Gastroesophageal sphincter (tissue), 4 donors: ENCODE results near the gene DNAH8. TPM values are rescaled to one million over a fixed set of nuclear protein-coding genes. Genes with fewer than 3 reads are reported as not detected.

Experiments
- ATAC-seq: fragments of 150-250 bp; one replicate; pipeline ENCODE4 v1.9.1; 2016; ENCODE audit warnings: mild to moderate bottlenecking, moderate library complexity
- H3K27ac ChIP-seq, 4 donors: fragments of 200-600 bp; sonication (generic) in 3 of 4; 1 replicate in 3 of 4; 2 replicates in 1 of 4; pipeline ENCODE4 v1.5.1; 2016 to 2019
- H3K27me3 ChIP-seq: fragments of 200-600 bp; sonication (generic); one replicate; pipeline ENCODE4 v1.5.1; 2019
- H3K36me3 ChIP-seq, 2 donors: fragments of 200-600 bp; sonication (generic); one replicate each; pipeline ENCODE4 v1.5.1; 2019; ENCODE audit warnings: control low read depth in 1 of 2
- H3K4me1 ChIP-seq, 3 donors: fragments of 200-600 bp; sonication (generic); 1 replicate in 2 of 3; 2 replicates in 1 of 3; pipeline ENCODE4 v1.5.1; 2016 to 2019; ENCODE audit warnings: control low read depth in 2 of 3
- H3K4me3 ChIP-seq, 2 donors: fragments of 200-600 bp; sonication (generic); one replicate each; pipeline ENCODE4 v1.5.1; 2019; ENCODE audit warnings: mild to moderate bottlenecking in 1 of 2, moderate library complexity in 1 of 2
- H3K9me3 ChIP-seq, 3 donors: fragments of 200-600 bp; sonication (generic); one replicate each; pipeline ENCODE4 v1.5.1; 2017 to 2019; ENCODE audit warnings: control low read depth in 2 of 3
- CTCF ChIP-seq, 4 experiments: fragments of 200-600 bp in 2 of 4; fragments of 450-650 bp in 2 of 4; sonication (generic) in 1 of 4; IDR thresholded peaks; one replicate each; pipeline ENCODE4 v1.5.1; 2017 to 2019; ENCODE audit warnings: antibody characterized with exemption in 4 of 4, mild to moderate bottlenecking in 2 of 4, moderate library complexity in 2 of 4
- EP300 ChIP-seq: sonication (generic); formaldehyde crosslinking; IDR thresholded peaks from one replicate; pipeline ENCODE4 v1.6.1; 2017; ENCODE audit warnings: antibody characterized with exemption, mild to moderate bottlenecking
- POLR2A ChIP-seq, 2 donors: fragments of 450-650 bp; IDR thresholded peaks; one replicate each; pipeline ENCODE4 v1.6.1; 2017; ENCODE audit warnings: antibody characterized with exemption in 2 of 2, mild to moderate bottlenecking in 2 of 2, moderate library complexity in 1 of 2
- POLR2AphosphoS5 ChIP-seq: sonication (generic); formaldehyde crosslinking; IDR thresholded peaks from one replicate; pipeline ENCODE4 v1.6.1; 2017; ENCODE audit warnings: antibody characterized with exemption
- WGBS, 2 donors: methylation state at CpG; one replicate each; pipeline ENCODE4 v1.1.5; 2018; ENCODE audit warnings: low coverage in 1 of 2; 5-methylcytosine and 5-hydroxymethylcytosine counted together
- total RNA-seq, 4 donors: library from RNA; depleted of rRNA; stranded (reverse); fragments of >200 nt; gene quantifications; one replicate each; pipeline ENCODE4 v1.1.0, GENCODE V29; 2016

The DNAH8 gene
- total RNA-seq, 4 donors from 2014 or later = not detected

- no peaks in the 10 kb centered on the region for H3K9me3 ChIP-seq
- H3K4me1 ChIP-seq = peaks cover 0 to 10% (median 5%) of the 10 kb centered on the region in 3 donors
- WGBS, 2 donors = 83 to 86% methylated on average over 1 to 5 of the region's 5 CpGs
- H3K27ac ChIP-seq = no peak overlapping the region
- H3K4me3 ChIP-seq = no peak overlapping the region
- H3K36me3 ChIP-seq = no peaks in the 10 kb centered on the region
- TF ChIP-seq CTCF (IDR thresholded peaks at IDR 0.05) (no peak), EP300 (no peak), POLR2A (IDR thresholded peaks at IDR 0.05) (no peak), POLR2AphosphoS5 (no peak)
- no peak for ATAC-seq
- peaks cover 77% of the 10 kb centered on the region for H3K27me3 ChIP-seq
Observed at GRCh38 chr6:39050453-39051112, 335.5 kb downstream of the DNAH8 start.

- H3K4me1 ChIP-seq = peaks cover 0 to 10% (median 5%) of the 10 kb centered on the region in 3 donors
- no peak overlapping the region for H3K4me3 ChIP-seq
- WGBS, 2 donors = 76% methylated on average over 2 of the region's 4 CpGs; no CpG with 5 or more reads in 1 of the 2 donors
- TF ChIP-seq CTCF (IDR thresholded peaks at IDR 0.05) (no peak), EP300 (no peak), POLR2AphosphoS5 (no peak), POLR2A (IDR thresholded peaks at IDR 0.05) (no peak)
- ATAC-seq = no peak
- peaks cover 75% of the 10 kb centered on the region for H3K27me3 ChIP-seq
- no peaks in the 10 kb centered on the region for H3K36me3 ChIP-seq
- H3K9me3 ChIP-seq = no peaks in the 10 kb centered on the region
- H3K27ac ChIP-seq = no peak overlapping the region
Observed at GRCh38 chr6:39051399-39052122, 336.4 kb downstream of the DNAH8 start.

- H3K4me1 ChIP-seq = peaks cover 0 to 10% (median 5%) of the 10 kb centered on the region in 3 donors
- WGBS, 2 donors = 82 to 88% methylated on average over 2 to 3 of the region's 4 CpGs
- no peak for ATAC-seq
- TF ChIP-seq CTCF (IDR thresholded peaks at IDR 0.05) (no peak), POLR2A (IDR thresholded peaks at IDR 0.05) (no peak), EP300 (no peak), POLR2AphosphoS5 (no peak)
- H3K4me3 ChIP-seq = no peak overlapping the region
- peaks cover 69% of the 10 kb centered on the region for H3K27me3 ChIP-seq
- H3K36me3 ChIP-seq = no peaks in the 10 kb centered on the region
- H3K9me3 ChIP-seq = no peaks in the 10 kb centered on the region
- H3K27ac ChIP-seq = no peak overlapping the region
Observed at GRCh38 chr6:39053016-39053624, 338.0 kb downstream of the DNAH8 start.

- peaks cover 0 to 2% (median under 1%) of the 10 kb centered on the region in 3 donors for H3K4me1 ChIP-seq
- no peak for TF ChIP-seq CTCF (IDR thresholded peaks at IDR 0.05)
- TF ChIP-seq EP300 = no peak
- no peak for TF ChIP-seq POLR2AphosphoS5
- no peak for TF ChIP-seq POLR2A (IDR thresholded peaks at IDR 0.05)
- H3K9me3 ChIP-seq = no peaks in the 10 kb centered on the region
- no peaks in the 10 kb centered on the region for H3K36me3 ChIP-seq
- WGBS, 2 donors = 77% methylated on average over 5 of the region's 9 CpGs; no CpG with 5 or more reads in 1 of the 2 donors
- H3K4me3 ChIP-seq = no peak overlapping the region
- peaks cover 68% of the 10 kb centered on the region for H3K27me3 ChIP-seq
- ATAC-seq = no peak
- no peak overlapping the region for H3K27ac ChIP-seq
Observed at GRCh38 chr6:39053854-39054576, 338.9 kb downstream of the DNAH8 start.
